Mammary epithelial cell (primary cell): ENCODE results near the gene RELCH.

ENCODE experiments used
- EZH2 ChIP-seq: IDR thresholded peaks from 2 replicates; pipeline ENCODE4 v1.6.1; 2012; ENCODE audit warnings: low read length, inconsistent platforms, borderline replicate concordance
- TF ChIP-seq, protein P1 (sequence below), 2 donors: IDR thresholded peaks in 1 of 2; conservative IDR thresholded peaks in 1 of 2; 2 replicates each; pipeline ENCODE4 v1.5.1; 2011 to 2012; ENCODE audit warnings: inconsistent platforms in 2 of 2, low read length in 2 of 2, mild to moderate bottlenecking in 2 of 2, control low read depth in 1 of 2, low read depth in 1 of 2; ENCODE audit not compliant: insufficient read depth in 1 of 2; ENCODE audit errors: extremely low read depth in 1 of 2

- TF ChIP-seq, protein P1, sequence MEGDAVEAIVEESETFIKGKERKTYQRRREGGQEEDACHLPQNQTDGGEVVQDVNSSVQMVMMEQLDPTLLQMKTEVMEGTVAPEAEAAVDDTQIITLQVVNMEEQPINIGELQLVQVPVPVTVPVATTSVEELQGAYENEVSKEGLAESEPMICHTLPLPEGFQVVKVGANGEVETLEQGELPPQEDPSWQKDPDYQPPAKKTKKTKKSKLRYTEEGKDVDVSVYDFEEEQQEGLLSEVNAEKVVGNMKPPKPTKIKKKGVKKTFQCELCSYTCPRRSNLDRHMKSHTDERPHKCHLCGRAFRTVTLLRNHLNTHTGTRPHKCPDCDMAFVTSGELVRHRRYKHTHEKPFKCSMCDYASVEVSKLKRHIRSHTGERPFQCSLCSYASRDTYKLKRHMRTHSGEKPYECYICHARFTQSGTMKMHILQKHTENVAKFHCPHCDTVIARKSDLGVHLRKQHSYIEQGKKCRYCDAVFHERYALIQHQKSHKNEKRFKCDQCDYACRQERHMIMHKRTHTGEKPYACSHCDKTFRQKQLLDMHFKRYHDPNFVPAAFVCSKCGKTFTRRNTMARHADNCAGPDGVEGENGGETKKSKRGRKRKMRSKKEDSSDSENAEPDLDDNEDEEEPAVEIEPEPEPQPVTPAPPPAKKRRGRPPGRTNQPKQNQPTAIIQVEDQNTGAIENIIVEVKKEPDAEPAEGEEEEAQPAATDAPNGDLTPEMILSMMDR (conservative IDR thresholded peaks at IDR 0.05 in 1 of 2, IDR thresholded peaks at IDR 0.05 in 1 of 2; ENCODE audit: extremely low read depth in 1 of 2, insufficient read depth in 1 of 2, low read depth in 1 of 2, low read length in 2 of 2) = no peak
- no peak for TF ChIP-seq EZH2
These were observed 102.0 kb downstream of the RELCH start for GRCh38 chr18:62289047-62289446.
